ENCODE results near the gene ACTN4. TPM values are rescaled to one million over a fixed set of nuclear protein-coding genes. Genes with fewer than 3 reads are reported as not detected.
A peak's percentile ranks its signal among the peaks of the same experiment; 100 is the strongest.

ACTN4 gene
- total and polyA plus RNA-seq, 2 experiments from 2014 or later: 68.9 to 427 TPM

DNA sequence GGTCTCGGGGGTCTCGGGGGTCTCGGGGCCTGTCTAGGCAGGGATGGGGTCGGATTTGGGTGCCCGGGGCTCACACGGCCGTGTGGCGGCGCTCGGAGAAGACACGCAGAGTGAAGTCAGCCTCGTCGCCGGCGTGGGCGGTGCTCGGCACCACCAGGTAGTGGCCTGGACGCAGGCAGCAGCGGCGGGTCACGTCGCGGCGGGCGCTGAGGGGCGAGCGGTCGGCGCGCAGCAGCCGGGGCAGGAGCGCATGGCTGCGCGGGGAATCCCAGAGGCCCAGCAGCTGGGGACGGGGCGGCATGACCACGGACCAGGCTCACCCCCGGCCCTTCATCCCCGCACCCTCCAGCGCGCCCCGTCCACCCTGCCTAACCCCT is 88.6 kb downstream of the ACTN4 start (continued):
- TF ChIP-seq ZNF462 (CRISPR knock-in tag; IDR thresholded peaks at IDR 0.05) (no peak), JUNB (IDR thresholded peaks at IDR 0.05; ENCODE audit: unreplicated experiment) (no peak), NANOG (IDR thresholded peaks at IDR 0.05; ENCODE audit: borderline replicate concordance) (no peak), EZH2phosphoT487 (IDR thresholded peaks at IDR 0.05; ENCODE audit: unreplicated experiment) (no peak)

DNA sequence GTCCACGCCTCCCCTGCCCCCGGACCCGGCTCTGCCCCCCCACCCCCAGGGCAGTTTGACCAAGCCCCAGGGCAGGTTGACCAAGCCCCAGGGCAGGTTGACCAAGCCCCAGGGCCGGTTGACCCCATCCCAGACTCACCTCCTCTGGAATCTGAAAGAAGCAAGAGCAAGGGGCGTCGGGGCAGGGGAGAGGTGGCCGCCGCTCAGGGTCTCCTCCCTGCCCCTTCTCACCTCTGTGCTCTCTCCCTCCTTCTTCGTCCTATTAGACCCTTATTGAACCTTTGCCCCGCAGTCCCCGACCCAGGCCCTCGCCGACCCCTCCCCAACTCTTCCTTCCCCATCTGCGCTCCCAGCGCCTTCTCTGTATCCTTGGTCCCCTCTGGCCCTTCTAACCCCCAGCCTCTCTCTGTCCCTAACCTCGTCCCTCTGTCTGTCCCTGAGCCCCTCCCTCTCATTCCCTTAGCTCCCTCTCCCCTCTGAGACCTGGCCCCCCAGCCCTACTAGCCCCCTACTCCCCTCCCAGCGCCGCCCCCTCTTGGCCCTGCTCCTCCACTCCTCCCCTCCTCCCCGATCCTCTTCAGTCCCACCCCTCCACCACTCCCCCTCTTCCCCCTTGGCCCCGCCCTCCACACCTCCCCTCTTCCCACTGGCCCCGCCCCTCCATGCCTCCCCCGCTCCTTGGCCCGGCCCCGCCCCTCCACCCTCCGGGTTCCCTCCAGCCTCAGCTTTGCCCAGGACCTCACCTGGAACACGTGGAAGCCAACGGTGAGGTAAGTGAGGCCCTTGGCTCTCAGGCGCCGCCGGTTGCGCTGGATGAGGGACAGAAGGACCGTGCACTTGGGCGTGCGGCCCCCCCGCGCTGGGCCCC is 89.2 kb downstream of the ACTN4 start:
- Histone ChIP-seq H4K20me1 (replicated peaks; ENCODE audit: insufficient read depth) (no peaks in the 10 kb centered on the region), H2AFZ (no peak overlapping the region), H3F3A (replicated peaks; ENCODE audit: low read depth) (peaks cover under 1% of the 10 kb centered on the region; the same call in 1 of the 2 replicates), H3K27me3 (ENCODE audit: insufficient read depth) (peaks cover 10% of the 10 kb centered on the region), H3K36me3 (ENCODE audit: insufficient read depth) (no peaks in the 10 kb centered on the region), H3K79me2 (replicated peaks; ENCODE audit: insufficient read depth) (no peaks in the 10 kb centered on the region), H3K4me1 (ENCODE audit: insufficient read depth) (peaks cover 13% of the 10 kb centered on the region), H3K4me3 (peak overlapping the region; percentile 61), H3K4me2 (peak overlapping the region; percentile 86), H3K9me2 (ENCODE audit: insufficient read depth) (no peaks in the 10 kb centered on the region), H3K27ac (ENCODE audit: low read depth) (no peak overlapping the region)
- no peak overlapping the region for H3K27ac Mint-ChIP-seq
- DNase-seq (ENCODE audit: low spot score): peak; percentile 95
- H3K27me3 Mint-ChIP-seq (ENCODE audit: insufficient read depth, low read depth, poor library complexity): peaks cover 35% of the 10 kb centered on the region
- H3K36me3 Mint-ChIP-seq (ENCODE audit: low read depth): peaks cover 15% of the 10 kb centered on the region
- H3K4me3 Mint-ChIP-seq: peak overlapping the region; percentile 65
- no peaks in the 10 kb centered on the region; the same call in 2 of the 3 replicates for H3K9me3 Mint-ChIP-seq
- ATAC-seq: peak; percentile 45
- H3K4me1 Mint-ChIP-seq: peaks cover 14% of the 10 kb centered on the region
- TF ChIP-seq, protein P1, sequence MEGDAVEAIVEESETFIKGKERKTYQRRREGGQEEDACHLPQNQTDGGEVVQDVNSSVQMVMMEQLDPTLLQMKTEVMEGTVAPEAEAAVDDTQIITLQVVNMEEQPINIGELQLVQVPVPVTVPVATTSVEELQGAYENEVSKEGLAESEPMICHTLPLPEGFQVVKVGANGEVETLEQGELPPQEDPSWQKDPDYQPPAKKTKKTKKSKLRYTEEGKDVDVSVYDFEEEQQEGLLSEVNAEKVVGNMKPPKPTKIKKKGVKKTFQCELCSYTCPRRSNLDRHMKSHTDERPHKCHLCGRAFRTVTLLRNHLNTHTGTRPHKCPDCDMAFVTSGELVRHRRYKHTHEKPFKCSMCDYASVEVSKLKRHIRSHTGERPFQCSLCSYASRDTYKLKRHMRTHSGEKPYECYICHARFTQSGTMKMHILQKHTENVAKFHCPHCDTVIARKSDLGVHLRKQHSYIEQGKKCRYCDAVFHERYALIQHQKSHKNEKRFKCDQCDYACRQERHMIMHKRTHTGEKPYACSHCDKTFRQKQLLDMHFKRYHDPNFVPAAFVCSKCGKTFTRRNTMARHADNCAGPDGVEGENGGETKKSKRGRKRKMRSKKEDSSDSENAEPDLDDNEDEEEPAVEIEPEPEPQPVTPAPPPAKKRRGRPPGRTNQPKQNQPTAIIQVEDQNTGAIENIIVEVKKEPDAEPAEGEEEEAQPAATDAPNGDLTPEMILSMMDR (conservative IDR thresholded peaks at IDR 0.05; ENCODE audit: low read depth in 2 of 2): no peak
- TF ChIP-seq ETS1 (IDR thresholded peaks at IDR 0.05): no peak
- TF ChIP-seq POLR2AphosphoS5 (IDR thresholded peaks at IDR 0.05; ENCODE audit: low read depth): peak; percentile 38; the same call in 1 of the 2 replicates
- TF ChIP-seq NANOG (IDR thresholded peaks at IDR 0.05; ENCODE audit: borderline replicate concordance): no peak

Measured in GM23338 (cell line).